ENCODE results near the gene KRT37.
A peak's percentile ranks its signal among the peaks of the same experiment; 100 is the strongest.
"Not testable (repeated sequence)": the region's sequence is repeated elsewhere in the genome, so short reads cannot be mapped to it uniquely, and the experiment has no call there.

Gene KRT37

DNA sequence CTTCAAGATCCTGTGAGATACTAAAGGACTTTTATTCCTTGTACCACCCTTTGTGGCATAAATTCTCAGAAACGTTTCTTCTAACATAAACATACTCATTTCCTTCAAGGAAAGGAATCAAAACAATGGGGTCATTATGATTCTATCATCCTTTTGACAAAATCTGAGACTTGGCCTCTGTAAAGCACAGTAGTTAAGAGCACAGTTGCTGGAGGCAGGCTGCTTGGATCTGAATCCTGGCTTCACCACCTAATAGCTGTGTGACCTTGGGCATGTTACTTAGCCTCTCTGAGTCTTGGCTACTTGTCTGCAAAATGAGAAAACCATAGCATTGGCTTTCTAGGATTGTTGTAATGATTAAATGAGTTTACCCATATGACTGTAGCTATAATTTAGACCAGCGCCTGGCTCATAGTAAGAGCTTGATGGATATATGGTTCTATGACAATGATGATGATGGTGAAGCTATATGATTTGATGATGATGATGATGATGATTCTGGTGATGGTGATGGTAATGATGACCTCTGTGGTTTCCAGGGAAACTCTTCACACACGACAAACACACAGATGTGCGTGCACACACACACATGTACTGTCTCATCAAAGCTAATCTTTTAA is 20.9 kb downstream of the KRT37 start:
- no peak for DNase-seq

DNA sequence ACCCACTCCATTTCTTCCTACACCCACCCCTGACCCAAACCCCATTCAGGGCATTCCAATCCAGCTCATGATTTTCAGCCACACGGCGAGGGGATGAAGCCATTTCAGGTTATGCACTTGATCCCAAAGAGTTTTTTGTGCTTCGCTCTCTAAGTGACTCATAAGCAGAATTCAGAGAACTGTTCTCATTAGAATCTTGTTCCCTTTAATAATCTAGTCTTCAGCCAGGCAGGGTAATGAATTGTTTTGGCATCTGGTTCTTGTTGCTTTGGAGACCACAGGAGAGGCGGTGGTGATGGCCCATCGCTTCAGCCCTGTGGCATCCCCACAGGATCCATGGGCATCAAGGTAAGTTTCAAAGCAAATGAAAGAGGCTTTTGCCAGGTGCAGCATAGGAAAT is 22.2 kb downstream of the KRT37 start:
- peak; percentile 54 for DNase-seq

- no peak for DNase-seq
Measured at GRCh38 chr17:41396996-41397660, 27.3 kb downstream of the KRT37 start, which contains the start of gene KRT31. Gene KRT31, minus strand, starts transcription at chr17:41397608. Its CDS starts 69 bp downstream, at chr17:41397539.

GRCh38 chr17:41396340-41396739 is 28.0 kb downstream of the KRT37 start:
- DNase-seq: no peak

GRCh38 chr17:41395611-41396010 is 28.8 kb downstream of the KRT37 start:
- DNase-seq: no peak

DNA sequence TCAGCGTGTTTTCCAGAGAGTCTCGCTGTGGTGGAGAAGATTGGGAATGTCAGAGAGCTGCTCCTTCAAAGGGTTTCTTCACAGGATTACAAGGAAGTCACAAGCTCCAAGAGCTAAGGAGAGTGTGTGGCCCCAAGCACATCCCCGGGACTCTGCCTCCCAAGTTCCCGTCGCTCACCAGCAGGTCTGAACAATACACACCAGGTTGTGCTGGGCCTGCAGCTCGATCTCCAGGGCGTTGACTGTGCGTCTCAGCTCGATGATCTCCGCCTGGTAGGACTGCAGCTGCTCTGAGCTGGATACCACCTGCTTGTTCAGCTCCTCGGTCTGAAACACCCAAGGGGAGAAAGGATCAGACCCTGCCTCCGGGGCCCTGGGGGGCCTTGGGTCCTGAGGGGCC is 29.3 kb downstream of the KRT37 start:
- DNase-seq: not testable (repeated sequence)

DNA sequence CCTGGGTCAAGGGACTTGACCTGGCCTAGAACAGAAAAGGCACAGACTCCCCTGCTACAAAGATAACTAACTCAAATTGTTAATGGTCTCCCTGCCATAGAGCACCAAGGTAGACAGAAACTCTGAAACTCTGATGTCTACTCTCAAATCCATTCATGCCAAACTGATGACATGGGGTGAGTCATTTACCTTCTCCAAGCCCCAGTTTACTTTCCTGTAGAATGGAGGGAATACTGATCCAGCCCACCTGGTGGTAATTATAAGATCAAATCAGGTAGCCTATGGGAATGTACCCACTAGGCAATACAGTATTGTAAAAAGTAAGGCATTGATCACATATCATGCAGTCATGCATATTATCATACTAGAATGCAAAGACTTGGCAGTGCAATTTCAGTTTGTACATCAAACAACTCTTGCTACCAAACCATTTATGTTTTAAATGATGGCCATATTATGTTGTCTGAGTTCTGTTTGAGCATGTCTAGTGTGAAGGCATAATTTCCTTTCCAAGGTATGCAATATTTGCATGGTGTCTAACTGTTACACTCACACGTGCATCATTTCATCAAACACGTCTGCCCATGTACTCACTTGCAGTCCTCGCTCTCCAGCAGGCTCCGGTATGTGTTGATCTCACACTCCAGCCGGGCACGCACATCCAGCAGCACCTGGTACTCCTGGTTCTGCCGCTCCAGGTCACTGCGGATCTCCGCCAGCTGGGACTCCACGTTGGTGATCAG is 30.0 kb downstream of the KRT37 start:
- no peak for DNase-seq

GRCh38 chr17:41393826-41394225 is 30.6 kb downstream of the KRT37 start:
- no peak for DNase-seq

DNA sequence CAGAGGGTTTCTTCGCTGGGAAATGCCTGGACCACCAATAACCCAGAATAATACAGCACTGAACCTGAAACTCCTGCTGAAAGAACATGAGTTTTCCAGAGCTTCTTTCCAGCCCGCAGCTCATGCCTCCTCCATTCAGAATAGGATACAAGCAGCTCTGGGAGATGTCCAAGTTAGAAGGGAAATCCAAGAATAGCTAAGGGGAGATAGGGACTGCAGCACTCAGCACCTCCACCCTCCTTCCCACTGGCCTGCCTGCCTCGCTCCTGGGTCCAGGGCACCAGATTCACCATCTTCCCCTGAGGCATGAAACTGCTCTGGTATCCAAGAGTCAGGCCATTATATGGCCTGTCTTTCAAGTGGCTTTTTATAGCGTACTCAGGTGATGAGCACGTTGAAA is 31.1 kb downstream of the KRT37 start:
- DNase-seq: no peak

GRCh38 chr17:41392278-41392677 is 32.1 kb downstream of the KRT37 start:
- DNase-seq: no peak

DNA sequence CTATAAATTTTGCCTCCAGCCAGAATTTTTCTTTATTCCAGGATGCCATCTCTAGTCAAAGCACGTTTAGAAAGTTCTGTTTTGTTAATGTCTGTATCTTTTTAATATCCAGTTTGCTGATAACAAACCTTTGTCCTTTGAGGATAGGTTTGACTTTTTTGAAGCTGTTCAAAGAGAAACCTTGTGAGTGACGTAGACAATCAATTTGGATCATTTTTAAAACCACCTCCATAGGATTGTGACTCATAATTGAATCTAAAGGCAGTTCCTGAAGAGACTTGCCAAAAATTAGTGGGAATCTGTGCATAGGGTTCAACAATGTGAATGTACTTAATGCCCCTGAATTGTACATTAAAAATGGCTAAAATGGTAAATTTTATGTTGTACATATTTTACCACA is 32.9 kb downstream of the KRT37 start:
- no peak for DNase-seq

DNA sequence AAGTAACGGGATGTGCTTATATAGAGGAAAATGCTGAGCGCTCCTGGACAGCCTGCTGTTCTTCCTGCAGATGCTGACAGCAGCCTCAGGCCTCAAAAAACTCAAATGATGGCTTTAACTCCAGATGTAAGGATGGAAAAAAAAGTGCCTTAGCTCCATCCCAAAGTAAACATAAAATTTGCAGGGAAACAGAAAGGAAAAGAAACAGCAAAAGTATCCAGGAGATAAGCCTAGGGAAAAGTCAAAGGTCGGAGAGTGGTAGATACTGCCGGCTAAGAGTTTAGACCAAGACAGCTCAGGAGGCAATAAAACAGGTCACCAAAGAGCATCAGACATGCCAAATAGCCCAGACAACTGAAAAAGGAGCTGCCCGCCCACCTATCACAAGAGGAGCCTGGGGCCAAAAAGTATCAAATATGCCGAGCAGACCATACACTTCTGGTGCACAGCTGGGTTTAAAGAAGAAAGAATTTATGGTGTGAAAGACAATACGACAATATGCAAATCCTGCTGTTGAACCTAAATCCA is 33.9 kb downstream of the KRT37 start:
- DNase-seq: no peak

GRCh38 chr17:41387670-41388069 is 36.7 kb downstream of the KRT37 start:
- DNase-seq: no peak

DNA sequence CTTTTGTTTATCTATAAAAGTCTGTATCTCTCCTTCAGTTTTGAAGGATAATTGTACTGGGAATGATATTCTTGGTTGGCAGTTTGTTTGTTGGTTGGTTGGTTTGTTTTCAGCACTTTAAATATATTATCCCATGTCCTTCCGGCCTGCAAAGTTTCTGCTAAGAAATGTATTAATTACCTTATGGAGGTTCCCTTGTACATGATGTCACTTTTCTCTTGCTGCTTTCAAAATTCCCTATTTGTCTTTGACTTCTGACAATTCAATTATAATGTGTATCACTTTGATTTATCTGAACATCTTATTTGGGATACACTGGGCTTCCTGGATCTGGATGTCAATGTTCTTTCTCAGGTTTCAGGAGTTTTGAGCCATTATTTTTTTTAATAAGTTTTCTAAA is 38.2 kb downstream of the KRT37 start:
- no peak for DNase-seq

DNA sequence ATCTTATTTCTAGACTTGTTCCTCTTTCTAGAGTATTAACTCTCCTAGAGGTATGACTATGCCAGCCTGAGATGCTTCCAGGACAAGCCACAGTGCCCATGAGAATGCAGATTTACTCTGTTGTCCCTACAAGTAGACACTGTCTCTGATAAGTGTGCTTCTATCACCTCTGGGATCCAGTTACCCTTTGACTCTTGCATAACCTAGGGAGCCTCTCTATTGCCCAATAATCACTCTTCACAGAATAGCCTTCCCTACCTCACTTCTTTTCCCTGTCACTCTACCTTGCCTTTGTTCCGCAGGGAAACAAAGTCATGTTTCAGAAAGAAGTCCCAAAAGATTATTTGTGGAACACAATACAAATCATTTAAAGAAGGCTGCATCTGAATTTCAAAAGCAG is 40.7 kb downstream of the KRT37 start:
- DNase-seq: no peak

DNA sequence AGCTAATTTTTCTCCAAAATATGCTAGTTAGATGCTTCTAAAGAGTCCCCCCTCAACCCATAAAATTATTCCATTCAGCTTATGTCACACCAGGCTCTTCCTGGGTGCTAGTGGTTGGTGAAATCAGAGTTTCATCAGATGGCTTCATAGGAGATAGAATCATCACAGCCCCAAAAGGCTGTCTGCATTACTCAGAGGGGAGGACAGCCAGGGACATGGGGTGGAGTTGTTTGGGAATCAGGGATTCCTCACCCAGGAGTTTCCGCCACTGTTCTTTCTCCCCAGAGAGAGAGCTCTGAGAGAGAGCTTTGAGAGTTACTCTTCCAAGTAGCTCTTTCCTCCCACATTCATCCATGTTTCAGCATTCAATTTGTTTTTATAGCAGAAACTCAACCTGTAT is 42.0 kb downstream of the KRT37 start:
- peak; percentile 61 for DNase-seq

GRCh38 chr17:41381943-41382342 is 42.4 kb downstream of the KRT37 start, which contains the start of gene KRT34:
Gene KRT34, minus strand, starts transcription at chr17:41382306. Its CDS starts 60 bp downstream, at chr17:41382246.
- DNase-seq: not testable (repeated sequence)

GRCh38 chr17:41380091-41380490 is 44.3 kb downstream of the KRT37 start:
- peak; percentile 91 for DNase-seq

DNA sequence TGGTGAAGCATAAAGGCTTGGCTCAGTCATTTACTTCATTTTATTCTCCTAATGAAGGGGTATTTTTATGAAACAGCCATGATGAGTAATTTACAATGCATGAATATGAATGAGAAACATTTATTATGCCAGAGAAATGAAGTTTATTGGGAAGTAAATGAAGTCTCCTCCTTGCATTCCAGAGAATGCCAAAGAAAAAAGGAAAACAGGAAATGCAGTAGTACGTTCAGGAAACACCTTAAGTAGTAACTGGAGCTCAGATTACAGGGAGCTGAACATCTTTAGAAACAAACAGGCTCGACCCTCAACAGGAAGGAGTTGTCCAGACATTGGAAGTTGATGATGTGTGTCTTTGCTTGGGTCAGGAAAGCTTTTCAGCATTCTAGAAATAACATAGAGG is 46.8 kb downstream of the KRT37 start:
- peak; percentile 30 for DNase-seq
